Measurements from ENCODE around the gene MTFMT. TPM values are rescaled to one million over a fixed set of nuclear protein-coding genes. Genes with fewer than 3 reads are reported as not detected.
"Not testable (repeated sequence)": the region's sequence is repeated elsewhere in the genome, so short reads cannot be mapped to it uniquely, and the experiment has no call there.

Gene MTFMT
- total RNA-seq = 10 to 100 TPM; 13.9 to 23.6 TPM
- long read RNA-seq, transcript MTFMT-201 (9 exons, 2,734 nt) = major isoform, 28 of 33 reads
- long read RNA-seq, partial matches to known transcripts = 1 of 33 reads
- long read RNA-seq, other reads (novel, unspliced or antisense) = 4 of 33 reads

- intact Hi-C loops (cut with DNase I) = no loop called here
- ATAC-seq (peak; percentile 97 to 98), DNase-seq (peak; percentile 94)
Observed at GRCh38 chr15:65028921-65029735, at the start of gene MTFMT. Gene MTFMT, minus strand, starts transcription at chr15:65029639. Its CDS starts 26 bp downstream, at chr15:65029613.

GRCh38 chr15:65077981-65078352, 48.5 kb upstream of the MTFMT start:
- intact Hi-C loops (cut with DNase I) = no loop called here
- ATAC-seq = peak; percentile 28 to 61
- peak; percentile 74 for DNase-seq

GRCh38 chr15:65077291-65077980, 48.0 kb upstream of the MTFMT start:
- intact Hi-C loops (cut with DNase I) = no loop called here
- ATAC-seq (peak in 1 of 2 donors; percentile 1), DNase-seq (no peak)

DNA sequence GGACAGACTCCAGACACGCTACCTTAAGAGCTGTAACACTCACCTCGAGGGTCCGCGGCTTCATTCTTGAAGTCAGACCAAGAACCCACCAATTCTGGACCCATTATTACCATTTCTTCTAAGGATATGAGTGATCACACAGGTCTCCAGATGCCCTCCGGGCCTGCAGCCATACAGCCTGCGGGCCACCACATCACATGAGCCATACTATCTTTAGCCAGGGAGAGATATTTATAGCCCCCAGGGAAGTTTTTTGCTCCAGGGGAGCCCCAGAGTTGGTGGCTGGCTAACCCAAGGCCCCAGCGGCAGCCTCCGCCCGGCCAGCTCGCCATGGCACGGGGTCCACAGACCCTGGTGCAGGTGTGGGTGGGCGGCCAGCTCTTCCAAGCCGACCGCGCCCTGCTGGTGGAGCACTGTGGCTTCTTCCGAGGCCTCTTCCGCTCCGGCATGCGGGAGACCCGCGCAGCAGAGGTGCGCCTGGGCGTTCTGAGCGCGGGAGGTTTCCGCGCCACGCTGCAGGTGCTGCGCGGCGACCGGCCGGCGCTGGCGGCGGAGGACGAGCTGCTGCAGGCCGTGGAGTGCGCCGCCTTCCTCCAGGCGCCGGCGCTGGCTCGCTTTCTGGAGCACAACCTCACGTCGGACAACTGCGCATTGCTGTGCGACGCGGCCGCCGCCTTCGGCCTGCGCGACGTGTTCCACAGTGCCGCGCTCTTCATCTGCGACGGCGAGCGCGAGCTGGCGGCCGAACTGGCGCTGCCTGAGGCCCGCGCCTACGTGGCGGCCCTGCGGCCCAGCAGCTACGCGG, 47.2 kb upstream of the MTFMT start, which contains the start of gene KBTBD13:
KBTBD13 (plus strand) TSS at position 261 of the 805 bp plus-strand sequence; CDS start at position 331, 70 bp downstream.
- DNase-seq (no peak), ATAC-seq (peak; percentile 39 to 72)
- intact Hi-C loops (cut with DNase I) = no loop called here

DNA sequence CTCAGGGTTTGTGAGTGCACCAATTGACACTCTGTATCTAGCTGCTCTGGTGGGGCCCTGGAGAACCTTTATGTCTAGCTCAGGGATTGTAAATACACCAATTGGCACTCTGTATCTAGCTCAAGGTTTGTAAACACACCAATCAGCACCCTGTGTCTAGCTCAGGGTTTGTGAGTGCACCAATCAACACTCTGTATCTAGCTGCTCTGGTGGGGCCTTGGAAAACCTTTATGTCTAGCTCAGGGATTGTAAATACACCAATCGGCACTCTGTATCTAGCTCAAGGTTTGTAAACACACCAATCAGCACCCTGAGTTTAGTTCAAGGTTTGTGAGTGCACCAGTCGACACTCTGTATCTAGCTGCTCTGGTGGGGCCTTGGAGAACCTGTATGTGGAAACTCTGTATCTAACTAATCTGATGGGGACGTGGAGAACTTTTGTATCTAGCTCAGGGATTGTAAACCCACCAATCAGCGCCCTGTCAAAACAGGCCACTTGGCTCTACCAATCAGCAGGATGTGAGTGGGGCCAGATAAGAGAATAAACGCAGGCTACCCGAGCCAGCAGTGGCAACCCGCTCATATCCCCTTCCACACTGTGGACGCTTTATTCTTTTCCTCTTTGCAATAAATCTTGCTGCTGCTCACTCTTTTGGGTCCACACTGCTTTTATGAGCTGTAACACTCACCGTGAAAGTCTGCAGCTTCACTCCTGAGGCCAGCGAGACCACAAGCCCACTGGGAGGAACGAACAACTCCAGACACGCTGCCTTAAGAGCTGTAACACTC, 46.4 kb upstream of the MTFMT start:
- ATAC-seq; DNase-seq; intact Hi-C loops (cut with DNase I): not testable (repeated sequence)

- intact Hi-C loops (cut with DNase I) = not testable (repeated sequence)
Observed at GRCh38 chr15:65074946-65075345, 45.5 kb upstream of the MTFMT start.

DNA sequence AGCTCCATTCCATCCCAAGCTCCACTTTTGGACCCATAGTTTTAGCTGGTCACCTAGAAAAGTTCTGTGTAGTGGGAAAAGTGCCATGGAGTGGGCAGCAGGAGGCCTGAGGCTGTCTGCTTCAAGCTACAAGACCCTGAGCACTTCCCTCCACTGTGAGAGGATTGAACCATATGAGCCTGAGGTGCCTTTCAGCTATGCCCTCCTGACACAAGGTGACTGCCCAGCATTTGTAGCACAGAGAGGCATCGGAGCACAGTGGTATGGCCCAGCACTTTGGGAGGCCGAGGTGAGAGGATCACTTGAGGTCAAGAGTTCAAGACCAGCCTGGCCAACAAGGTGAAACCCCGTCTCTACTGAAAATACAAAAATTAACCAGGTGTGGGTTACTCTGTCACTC, 43.2 kb upstream of the MTFMT start:
- intact Hi-C loops (cut with DNase I) = no loop called here
- no peak for DNase-seq

More at GRCh38 chr15:65074946-65075345, 45.5 kb upstream of the MTFMT start:
- DNase-seq, ATAC-seq: not testable (repeated sequence)

GRCh38 chr15:65072027-65072426, 42.6 kb upstream of the MTFMT start:
- intact Hi-C loops (cut with DNase I) = no loop called here

More for the DNA sequence above, 43.2 kb upstream of the MTFMT start:
- ATAC-seq = no peak

GRCh38 chr15:65071381-65071811, 42.0 kb upstream of the MTFMT start:
- ATAC-seq (peak; percentile 54 to 61), DNase-seq (peak; percentile 65)
- intact Hi-C loops (cut with DNase I) = no loop called here

More at GRCh38 chr15:65072027-65072426, 42.6 kb upstream of the MTFMT start:
- peak; percentile 20 to 37 for ATAC-seq
- no peak for DNase-seq

DNA sequence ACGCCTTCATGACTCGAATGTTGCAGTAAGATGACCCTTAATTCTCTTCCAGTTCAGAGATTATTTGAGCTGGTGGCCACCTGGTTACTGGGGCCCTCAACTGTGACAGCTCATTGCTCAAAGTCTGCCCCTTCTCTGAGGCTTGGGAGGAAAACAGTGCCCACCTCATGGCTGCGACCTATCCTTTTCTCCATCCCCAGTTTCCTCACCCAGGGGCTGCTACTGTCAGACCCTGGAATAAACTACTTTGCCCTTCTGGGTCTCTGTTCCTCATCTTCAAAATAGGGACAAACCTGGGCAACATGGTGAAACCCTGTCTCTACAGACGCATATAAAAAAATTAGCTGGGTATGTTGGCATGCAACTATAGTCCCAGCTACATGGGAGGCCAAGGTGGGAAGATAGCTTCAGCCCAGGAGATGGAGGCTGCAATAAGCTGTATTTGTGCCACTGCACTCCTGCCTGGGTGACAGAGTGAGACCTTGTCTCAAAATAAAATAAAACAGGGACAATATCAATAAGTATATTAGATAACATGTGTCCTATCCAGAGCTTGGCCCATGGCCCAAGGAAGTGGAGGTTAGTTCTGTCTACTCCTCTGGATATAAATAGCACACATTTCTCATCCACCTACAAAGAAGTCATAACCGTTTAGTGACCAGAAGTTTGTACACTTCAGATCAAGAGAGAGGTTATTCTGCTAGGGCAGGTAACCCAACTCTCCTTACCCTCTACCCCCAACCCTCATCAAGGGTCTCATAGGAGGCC, 40.5 kb upstream of the MTFMT start:
- no peak for ATAC-seq
- no peak for DNase-seq
- intact Hi-C loops (cut with DNase I) = no loop called here

DNA sequence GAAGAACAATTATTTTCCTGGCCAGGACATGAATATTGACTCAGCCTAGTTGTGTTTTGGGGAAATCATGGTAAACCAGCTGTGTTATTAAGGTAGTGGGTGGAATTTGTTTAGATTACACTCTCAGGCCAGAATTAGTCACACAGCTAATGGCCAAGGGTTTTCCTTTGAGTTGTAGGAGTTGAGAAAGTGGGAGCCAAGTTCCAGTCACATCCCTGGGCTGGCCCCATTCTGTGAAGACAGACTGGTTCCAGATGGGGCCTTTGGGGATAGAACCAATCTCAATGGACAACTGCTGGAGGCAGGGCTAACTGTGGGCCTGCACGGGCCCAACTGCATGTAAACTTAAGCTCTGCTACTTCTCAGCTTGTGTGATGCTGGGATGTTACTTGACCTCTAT, 39.7 kb upstream of the MTFMT start:
- intact Hi-C loops (cut with DNase I) = no loop called here
- DNase-seq (no peak), ATAC-seq (peak; percentile 21 to 54)

DNA sequence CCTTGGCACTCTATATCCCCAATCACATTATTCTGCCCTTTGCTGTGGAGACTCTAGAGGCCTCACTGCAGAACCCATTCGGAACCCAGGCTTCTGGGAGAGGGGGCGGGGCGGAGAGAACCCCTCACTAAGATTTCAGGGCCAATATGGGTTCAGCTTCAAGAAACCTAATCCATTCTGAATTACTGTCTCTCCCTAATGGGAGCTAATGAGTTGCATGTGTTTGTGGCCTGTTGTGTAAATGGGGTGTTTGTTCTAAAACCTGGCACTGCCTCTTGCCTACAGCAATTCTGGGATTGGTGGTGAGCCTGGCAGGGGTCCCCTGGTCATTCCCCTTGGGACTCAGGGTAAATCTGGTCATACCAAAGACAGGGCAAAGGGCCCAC, 39.0 kb upstream of the MTFMT start:
- no peak for DNase-seq
- no peak for ATAC-seq
- intact Hi-C loops (cut with DNase I) = no loop called here

GRCh38 chr15:65067645-65068402, 38.4 kb upstream of the MTFMT start, which contains the start of gene RASL12:
Gene RASL12, minus strand, starts transcription at chr15:65067991. Its CDS starts 156 bp downstream, at chr15:65067835.
- DNase-seq = no peak
- intact Hi-C loops (cut with DNase I) = no loop called here
- peak; percentile 47 to 48 for ATAC-seq

GRCh38 chr15:65067317-65067644, 37.8 kb upstream of the MTFMT start:
- intact Hi-C loops (cut with DNase I) = no loop called here
- peak in 1 of 2 donors; percentile 6 for ATAC-seq
- no peak for DNase-seq

- DNase-seq (no peak), ATAC-seq (peak; percentile 19 to 20)
- intact Hi-C loops (cut with DNase I) = no loop called here
Observed at GRCh38 chr15:65066635-65067316, 37.3 kb upstream of the MTFMT start.

- DNase-seq = no peak
- intact Hi-C loops (cut with DNase I) = no loop called here
- ATAC-seq = no peak
Observed at GRCh38 chr15:65066001-65066634, 36.7 kb upstream of the MTFMT start.
